Fibroblast of peridontal ligament (primary cell): Measurements from ENCODE around the gene SCUBE2.

Experiments used
- DNase-seq: peaks from one replicate; pipeline ENCODE4 v3.0.0-alpha.2; 2010; ENCODE audit errors: extremely low read depth

Gene SCUBE2

DNA sequence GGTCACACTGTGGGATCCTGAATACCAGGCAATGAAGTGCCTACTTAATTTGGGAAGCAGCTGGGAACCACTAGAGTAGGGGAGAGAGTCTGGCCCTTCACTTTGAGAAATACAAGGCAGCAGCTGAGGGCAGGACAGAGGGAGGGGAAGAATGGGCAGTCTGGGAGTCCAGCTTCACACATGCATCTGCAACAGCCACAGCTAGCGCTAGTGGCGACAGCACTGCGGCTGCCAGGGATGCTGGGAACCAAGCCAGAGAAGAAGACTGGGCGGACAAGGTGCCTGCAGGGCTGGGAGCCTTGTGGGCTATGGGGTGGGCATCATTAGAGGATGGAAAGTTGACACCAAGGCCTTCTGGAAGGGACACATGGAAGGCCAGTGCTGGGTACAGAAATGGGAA lies 15.8 kb downstream of the SCUBE2 start:
- DNase-seq = no peak

DNA sequence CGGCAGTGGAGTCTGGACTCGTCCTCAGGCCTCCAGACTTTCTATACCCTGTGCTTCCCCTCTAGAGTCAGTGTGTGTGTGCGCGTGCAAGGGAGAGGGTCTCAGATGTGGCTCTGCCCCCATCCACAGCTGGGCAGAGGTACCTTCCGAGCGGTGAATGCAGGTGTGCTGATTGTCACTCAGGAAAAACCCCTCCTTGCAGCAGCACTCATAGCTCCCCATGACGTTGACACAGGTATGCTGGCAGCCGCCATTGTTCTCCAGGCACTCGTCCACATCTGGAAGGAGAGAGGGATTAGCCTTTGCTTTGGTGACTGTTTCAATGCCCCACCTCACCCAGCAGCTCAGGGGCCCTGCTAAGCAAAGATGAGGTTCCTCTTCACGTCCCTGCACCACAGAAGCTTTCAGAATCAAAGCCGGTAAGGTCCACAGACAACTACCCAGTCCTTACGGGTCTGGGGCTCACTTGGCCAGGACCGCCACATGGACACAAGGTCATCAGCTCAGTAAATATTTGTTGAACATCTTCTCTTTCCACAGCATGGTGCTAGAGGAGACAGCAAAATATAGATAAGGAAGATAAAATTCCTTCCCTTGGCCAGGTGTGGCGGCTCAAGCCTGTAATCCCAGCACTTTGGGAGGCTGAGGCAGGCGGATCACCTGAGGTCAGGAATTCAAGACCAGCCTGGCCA lies 16.9 kb downstream of the SCUBE2 start:
- DNase-seq = no peak

DNA sequence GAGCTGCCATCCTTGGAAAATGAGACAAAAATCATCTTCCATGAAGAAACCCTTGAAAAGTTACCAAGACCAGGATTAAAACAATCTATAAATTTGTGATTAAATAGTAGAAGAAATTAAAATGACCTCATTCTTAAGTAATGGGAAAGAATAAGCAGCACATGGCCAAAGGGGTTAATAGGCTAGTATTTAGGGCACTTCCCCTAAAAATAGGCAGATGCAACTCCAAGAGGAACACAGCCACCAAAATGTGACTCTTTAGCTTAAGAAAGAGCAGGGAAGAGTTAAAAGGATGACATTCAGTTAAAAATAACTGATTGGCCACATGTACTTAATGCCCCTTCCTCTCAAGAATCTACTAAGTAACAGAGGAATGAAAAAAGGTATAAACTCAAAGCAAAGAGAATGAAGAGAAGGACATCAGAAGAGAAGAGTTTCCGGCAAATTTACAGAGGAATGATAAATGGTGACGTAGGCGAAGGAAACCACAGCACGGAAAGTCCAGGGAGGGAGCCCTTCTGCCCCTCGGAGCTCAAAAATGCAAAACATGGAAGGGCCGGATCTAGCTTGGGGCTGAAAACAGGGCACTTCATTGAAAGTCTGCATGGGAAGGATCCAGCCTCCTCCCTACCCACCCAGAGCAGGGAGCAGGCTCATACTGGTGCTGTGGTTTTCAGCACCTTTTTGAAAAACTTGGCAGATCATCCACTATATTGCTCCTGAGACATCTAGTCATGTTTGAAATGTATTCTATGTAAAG lies 17.8 kb downstream of the SCUBE2 start:
- no peak for DNase-seq

DNA sequence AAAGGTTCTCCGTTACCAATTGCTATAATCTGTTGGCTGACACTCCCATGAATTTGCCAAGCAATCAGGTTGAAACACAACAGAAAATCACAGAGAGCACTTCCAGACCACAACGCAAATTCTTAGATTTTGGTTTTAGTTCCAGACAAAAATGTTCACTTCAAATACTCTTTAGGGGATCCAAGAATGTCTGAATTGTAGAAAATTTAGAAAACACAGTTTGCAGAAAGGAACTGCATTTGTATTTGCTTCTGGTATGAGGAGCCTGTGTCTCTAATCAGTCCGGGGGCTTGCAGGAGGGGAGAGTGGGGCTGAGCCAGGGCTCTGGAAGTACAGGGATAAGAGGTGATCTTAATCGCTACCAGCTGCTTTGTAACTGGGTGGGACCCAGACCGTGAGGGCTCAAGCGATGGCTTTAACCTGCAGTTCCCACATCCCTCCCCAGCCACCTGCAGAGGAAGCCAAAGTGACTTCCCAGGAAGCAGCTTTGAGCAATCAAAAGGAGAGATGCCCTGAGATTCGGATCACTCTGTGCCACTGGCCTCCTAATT lies 18.7 kb downstream of the SCUBE2 start:
- peak; percentile 3 for DNase-seq

DNA sequence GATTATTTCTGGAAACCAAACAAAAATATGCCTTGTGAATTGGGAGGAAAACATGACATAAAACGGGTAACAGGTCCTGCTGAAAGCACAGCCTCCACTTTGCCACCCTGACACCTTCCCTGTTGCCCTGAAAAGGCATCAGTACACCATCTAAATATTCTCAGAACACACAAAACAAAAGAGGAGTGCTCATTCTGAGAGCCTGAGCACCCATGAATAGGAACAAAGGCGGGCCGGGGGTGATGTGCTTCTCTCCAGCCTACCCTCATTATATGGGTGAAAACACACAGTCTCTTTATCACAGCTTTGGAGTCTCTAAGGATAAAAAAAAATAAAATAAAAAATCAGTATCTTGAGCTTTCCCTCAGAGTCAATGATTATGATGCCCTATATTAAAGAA lies 19.7 kb downstream of the SCUBE2 start:
- no peak for DNase-seq

DNA sequence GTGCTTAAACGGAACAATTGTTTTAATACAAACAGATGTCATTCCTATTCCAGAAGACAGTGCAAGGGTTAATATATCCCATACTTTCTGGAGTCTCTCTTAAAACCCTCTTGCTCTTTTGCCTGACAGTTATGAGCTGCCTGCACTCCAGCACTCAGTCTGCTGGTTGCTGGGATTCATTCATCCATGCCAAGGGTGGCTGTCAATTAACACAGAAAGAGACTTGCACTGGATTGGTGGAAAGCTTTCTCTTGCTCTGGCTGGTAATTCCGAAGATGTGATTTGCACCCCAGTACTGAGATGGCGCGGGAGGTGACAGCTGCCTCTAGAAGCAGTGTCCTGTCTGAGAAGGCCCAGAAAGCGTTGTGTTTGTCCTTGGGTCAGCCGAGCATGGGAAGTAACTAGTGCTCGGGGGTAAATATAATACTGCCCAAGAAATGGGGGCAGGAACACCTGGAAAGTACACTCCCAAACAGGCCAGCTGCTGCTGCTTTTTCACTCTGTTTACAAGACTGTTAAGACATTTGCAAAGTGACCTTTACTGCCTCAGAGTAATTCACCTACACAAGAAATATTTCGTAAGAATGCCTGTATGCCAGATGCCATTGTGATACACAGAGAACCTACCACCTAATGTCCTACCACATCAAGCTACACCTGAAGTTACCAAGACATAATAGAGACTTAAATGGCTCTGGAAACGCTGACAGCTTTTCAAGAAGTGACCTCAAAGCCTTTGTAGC lies 20.5 kb downstream of the SCUBE2 start:
- DNase-seq = no peak

DNA sequence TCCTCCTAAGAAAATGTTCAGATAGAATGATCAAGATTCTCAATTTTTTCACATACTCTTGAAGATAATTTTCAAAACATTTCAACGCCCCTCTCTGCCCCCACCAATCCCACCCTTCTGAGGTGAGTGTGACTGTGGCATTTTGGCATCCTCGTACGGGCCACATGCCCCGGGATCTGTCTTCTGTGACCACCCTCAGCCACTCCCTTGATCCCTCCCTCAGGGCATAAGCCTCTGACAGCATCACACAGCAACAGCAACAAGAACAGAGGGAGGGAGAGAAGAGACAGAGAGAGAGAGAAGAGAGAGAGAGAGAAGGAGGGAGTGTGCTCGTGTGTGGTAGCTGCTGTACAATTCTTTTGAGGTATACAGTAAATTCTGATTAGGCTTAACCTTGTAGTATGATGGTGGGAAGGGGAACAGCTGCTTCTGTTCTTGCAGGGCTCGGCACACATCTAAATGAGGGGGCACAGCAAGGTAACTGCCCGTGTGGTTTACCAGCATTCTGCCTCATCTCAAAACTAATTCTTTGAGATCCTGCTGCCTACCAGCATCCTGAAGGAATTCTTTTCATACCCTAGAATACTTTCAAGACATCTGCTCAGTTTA lies 21.4 kb downstream of the SCUBE2 start:
- no peak for DNase-seq

DNA sequence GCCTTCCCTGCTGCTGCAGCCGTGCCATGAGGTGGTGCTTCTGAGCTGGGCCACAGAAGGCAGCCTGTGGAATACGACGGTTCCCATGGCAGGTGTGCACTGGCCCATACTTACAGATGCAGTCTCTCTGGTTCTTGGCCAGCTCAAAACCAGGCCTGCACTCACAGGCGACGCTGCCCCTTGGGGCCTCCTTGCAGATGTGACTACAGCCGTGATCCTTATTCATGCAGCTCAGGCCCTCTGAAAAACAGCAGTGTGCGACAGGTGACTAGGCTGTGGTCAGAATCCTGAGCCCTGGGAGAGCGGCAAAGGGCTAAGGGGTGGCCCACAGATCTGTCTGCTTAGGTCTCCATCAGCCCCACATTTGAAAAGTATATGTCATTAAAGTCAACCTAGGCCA lies 22.1 kb downstream of the SCUBE2 start:
- no peak for DNase-seq

DNA sequence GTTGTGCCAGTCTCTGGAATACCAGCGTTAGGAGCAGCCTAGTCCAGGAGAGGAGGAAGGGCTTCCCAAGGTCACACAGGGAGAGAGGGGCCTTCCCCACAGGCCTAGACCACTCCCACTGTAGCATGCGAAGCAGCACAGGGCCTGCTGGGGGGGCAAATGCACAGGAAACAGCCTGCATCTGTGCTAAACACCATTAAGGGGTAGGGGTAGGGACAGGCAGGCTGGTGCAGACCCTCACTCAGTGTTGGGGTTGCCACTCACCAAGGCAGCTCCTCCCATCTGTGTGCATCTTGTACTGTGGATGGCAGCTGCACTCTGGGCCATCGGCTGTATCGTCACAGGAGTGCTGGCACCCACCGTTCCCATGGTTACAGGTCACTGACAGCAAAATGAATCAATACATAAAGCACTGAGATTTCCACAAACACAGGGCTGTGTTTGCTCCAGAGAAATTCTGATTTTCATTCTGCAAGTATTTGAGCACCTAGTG lies 24.9 kb downstream of the SCUBE2 start:
- no peak for DNase-seq

DNA sequence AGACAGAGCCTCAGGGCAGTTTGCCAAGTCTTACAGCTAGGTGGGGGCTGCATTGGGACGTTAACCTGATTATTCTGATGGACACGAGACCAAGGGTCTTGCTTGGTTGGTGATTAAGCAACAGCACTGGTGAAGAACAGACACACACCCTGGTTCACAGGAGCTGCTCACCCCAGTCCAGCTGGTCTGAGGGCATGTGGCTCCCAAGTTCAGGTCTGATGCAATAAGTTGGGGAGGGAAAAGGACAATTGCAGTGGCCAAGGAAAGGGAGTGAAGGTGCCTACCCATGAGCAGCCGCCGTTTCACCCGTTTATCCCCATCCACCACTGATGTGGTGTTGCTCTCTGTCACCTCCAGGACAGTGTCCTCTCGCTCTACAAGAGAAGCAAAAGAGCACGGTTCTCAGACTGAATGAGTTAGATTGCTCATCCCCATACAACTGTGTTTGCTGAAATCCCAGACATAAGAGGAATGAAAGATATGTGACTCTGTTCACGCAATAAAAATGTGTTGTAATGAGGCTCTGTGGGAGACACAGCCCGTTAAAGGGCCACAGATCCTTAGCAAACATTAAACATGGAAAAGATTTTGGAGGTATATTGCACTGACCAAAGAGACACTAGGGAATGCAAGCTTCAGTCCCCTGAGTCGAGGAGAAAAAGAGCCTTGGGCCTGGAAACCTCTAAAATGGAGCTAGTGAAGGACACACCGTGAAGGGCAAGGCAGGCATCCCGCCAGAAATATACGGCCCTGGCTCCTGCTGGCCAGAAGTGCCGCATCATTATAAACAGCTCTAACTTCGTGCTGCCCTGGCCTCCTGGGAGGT lies 25.6 kb downstream of the SCUBE2 start:
- DNase-seq = no peak

DNA sequence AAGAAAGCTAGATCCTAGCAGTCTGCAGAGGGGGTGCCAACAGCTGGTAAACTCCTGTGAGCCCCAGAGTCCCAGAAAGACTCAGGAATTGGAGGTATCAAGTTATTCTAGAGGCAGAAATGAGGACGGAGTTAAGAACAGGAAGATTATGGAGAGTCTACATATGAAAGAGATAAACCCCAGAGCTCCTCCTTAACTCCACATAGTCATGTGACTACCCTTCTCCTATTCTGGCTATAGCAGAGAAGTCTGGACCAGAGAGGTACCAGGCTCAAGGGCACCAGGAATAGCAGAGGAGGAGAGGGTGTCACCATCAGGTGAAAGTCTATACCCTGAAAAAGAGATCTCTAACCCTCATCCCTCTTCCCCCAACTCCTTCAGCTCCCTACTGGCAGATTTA lies 29.6 kb downstream of the SCUBE2 start:
- DNase-seq = no peak

DNA sequence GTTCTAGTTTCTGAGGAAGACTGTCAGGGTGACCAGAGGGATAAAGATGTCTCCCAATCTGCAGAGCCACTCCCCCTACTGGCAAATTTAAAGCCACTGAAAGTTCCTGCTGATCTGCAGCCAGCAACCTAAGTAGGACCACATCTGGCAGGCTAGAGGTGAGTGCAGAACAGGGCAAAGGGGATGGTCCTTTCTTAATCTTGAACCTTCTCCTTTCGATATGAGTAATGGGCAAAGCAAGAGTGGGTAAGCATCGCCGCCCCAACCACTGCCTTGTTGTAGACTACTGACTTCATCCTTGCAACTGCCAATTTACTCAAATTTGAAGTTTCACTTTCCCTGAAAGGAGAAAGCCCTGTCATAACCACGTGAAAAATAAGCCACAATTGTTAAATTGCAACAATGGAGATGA lies 30.7 kb downstream of the SCUBE2 start:
- DNase-seq = no peak

DNA sequence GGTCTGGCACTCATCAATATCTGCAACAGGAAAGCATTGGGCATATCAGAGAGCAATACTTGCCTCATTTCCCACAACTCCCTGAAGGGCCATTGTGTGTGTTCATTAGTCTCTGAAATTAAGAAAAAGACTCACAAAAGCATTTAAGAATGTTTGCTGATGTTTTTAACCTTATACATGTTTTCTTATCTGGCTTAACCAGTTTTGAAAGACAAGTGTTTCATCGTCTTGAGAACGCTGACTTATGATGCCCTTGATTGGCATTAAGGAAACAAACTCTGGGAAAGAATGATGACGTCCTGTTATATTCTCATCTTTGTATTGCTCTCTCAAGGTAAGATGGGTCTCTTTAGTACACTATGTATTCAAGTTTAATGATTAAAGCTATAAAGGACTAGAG lies 32.0 kb downstream of the SCUBE2 start:
- DNase-seq = no peak

DNA sequence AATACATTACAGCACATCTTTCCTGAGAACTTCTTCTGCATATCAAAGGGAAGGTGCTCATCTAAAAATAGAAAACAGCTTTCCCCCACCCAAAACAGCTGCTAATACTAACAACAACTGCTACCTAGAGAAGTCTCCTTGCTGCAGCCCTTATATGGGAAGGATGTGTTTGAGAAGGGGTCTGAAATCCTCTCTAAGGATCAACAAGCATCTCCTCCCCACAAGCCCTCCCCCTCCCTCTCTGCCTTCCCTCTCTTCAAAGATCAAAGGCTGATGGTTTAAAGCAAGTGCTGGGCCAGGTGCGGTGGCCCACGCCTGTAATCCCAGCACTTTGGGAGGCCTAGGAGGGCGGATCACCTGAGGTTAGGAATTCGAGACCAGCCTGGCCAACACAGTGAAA lies 33.5 kb downstream of the SCUBE2 start:
- no peak for DNase-seq

DNA sequence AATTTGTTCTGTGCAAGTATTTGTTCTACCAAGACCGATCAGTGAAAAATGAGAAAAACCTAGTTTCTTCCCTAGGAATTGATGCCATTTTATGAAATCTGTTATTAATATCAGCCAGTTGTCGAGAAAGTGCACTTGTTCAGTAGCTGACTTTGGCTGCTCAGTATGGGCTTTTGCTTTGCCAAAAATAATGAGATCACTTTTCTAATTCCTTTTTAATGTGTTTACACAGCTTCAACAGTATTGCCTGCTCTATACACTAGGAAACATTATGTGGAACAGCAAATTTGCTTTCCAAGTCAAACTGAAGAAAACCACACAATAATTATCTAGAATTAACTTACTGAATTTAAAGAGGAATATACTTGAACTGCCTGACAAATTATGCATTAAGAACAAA lies 34.4 kb downstream of the SCUBE2 start:
- peak; percentile 18 for DNase-seq

DNA sequence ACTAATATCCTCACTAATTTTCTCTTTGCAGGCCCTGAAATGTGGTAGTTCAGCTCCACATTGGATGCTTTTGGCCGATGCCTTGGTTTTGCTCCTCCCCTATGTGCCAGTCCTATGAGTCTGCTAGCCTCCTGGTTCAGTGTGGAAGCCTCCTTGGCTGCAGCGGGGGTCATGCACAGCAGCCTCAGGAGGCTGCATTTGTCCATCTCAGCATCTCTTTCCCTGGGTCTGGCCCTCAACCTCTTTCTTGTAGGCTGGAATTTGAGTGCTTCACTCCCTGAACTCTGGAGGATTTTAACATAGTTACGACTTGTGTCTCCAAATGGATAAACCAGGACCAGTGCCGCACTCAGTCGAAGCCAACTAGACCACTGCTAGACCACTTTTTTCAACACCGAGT lies 34.9 kb downstream of the SCUBE2 start:
- DNase-seq = no peak

DNA sequence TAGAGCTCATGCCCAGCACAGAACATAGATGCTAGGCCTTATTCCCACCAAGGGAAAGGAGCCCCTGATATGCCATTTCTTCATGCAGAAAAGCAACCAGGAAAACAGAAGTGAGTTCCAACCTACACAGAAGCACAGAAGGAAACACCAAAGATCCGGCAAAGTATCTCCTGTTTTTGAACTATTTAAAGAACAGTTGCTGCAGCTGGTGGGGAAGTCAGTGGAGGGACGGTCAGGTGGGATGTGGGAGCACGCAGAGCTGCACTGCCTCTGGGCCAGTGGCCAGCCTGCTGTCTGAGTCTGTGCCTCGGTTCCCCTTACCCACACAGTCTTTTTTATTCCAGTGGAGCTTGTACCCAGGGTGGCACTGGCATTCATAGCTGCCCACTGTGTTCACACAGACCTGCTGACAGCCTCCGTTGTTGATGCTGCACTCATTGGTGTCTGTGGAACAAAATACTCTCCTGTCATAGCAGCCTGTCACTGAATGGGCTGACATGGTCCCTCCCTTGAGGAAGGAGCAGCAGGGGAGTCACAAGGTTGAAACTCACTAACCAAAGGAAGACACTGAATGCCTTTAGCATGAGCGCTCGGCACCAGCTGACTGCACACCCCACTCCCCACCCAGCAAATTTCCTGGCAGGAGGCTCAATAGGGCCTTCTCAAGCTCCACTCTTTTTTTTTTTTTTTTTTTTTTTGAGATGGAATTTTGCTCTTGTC lies 37.9 kb downstream of the SCUBE2 start:
- DNase-seq = no peak

DNA sequence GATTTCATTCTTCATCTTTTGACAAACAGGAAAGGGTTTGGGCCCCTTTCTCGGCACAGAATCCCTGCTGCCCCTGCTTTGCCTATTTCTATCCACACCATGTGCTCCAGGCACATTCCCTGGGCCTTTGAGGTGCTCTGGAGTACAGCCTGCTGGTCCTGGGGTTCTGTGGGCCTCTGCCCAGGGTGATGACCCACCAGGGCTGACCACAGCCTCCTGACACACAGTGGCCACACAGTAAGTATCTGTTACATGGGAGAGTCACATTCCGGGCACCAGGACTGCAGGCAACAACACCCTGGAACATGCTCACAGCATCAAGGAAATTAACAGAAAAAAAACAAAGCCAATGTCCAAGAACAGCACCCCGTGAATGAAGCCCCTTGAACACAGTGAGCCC lies 39.1 kb downstream of the SCUBE2 start:
- no peak for DNase-seq

DNA sequence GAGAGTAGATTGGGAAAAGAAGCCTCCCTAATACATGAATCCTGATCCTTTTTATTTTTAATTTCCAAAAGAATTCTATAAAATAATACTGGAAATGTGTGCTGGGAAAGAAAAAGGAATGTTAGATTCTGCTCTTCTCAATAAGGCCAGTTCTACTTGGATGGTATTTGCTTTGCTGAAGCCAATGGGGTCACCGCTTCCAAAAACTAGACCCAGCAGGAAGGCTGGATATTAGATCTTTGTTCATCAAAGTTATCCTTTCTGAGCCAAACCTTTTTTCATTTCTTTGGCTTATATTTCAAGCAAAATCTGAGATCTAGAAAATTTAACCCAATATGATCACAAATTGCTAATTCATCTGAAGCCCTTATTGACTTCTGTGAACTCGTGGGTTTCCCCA lies 41.4 kb downstream of the SCUBE2 start:
- no peak for DNase-seq

DNA sequence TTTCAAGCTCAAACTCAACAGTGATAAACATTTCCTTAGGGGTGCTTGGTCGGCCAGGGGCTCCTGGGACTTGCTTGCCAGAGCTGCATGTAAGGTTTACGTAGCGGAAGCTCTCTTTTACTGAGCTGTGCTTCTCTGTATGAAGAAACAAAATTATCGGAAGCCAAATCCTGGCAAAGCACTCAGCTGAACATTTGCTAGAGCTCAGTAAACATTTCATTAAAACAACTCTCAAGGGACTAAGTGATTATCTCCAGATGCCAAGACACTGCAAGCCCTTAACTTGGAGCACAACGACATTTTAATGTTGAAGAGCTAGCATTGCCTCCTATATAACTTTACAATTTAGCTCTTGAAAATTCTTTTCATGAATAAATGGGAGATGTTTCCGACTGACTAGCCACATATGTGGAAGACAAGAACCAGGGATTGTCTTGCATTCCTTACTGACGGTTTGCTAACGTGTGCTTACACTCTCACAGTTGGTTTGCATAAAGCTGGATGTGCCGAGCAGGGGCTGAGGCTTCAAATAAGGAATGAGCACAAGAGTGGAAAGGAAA lies 43.4 kb downstream of the SCUBE2 start:
- peak; percentile 92 for DNase-seq
